PC-3 (cell line): Measurements from ENCODE around the gene RGS8. TPM values are rescaled to one million over a fixed set of nuclear protein-coding genes. Genes with fewer than 3 reads are reported as not detected.

Experiments used
- ATAC-seq: fragments of 200-7000 bp; cut with Tn5 transposase; 2 replicates; pipeline ENCODE4 v1.9.1; 2020; ENCODE audit warnings: mild to moderate bottlenecking, moderate library complexity
- BruUV-seq: library from RNA; stranded (reverse); fragments of 400-500 nt; replicated peaks from 2 replicates; lab custom pipeline; 2021; lab: Mats Ljungman, UMichigan
- CTCF ChIA-PET: fragments of 300-600 bp; sonication (Branson Sonifier 250); formaldehyde crosslinking; loops from one replicate; lab custom pipeline; 2022; ENCODE audit warnings: antibody characterized with exemption; lab: Charles Lee
- POLR2A ChIA-PET: fragments of 300-600 bp; sonication (Branson Sonifier 250); formaldehyde crosslinking; loops from one replicate; lab custom pipeline; 2022; ENCODE audit warnings: antibody characterized with exemption; ENCODE audit not compliant: unreplicated experiment; lab: Charles Lee
- DNase-seq: peaks from one replicate; pipeline ENCODE4 v3.0.0-alpha.2; 2015
- H2AFZ ChIP-seq: fragments of 300-600 bp; sonication (generic); 2 replicates; pipeline ENCODE4 v1.6.0; 2016; ENCODE audit warnings: antibody characterized with exemption, low read length
- H3F3A ChIP-seq: fragments of 300-600 bp; sonication (generic); one replicate; pipeline ENCODE4 v1.6.0; 2017; ENCODE audit warnings: antibody characterized with exemption, low read length, control low read depth, mild to moderate bottlenecking; ENCODE audit not compliant: unreplicated experiment
- H3K27ac ChIP-seq: fragments of 300-600 bp; sonication (generic); 2 replicates; pipeline ENCODE4 v1.5.1; 2016; ENCODE audit warnings: mild to moderate bottlenecking, low read length
- H3K27me3 ChIP-seq: fragments of 300-600 bp; sonication (generic); 2 replicates; pipeline ENCODE4 v1.6.1; 2016; ENCODE audit warnings: low read length, mixed read lengths
- H3K36me3 ChIP-seq: fragments of 300-600 bp; sonication (generic); 2 replicates; pipeline ENCODE4 v1.6.1; 2016; ENCODE audit warnings: low read depth, mixed run types, low read length, mixed read lengths
- H3K4me1 ChIP-seq: fragments of 300-600 bp; sonication (generic); 2 replicates; pipeline ENCODE4 v1.5.1; 2016; ENCODE audit warnings: low read length; ENCODE audit not compliant: insufficient read depth
- H3K4me2 ChIP-seq: fragments of 300-600 bp; sonication (generic); 2 replicates; pipeline ENCODE4 v1.6.0; 2016; ENCODE audit warnings: low read length
- H3K4me3 ChIP-seq: fragments of 300-600 bp; sonication (generic); 2 replicates; pipeline ENCODE4 v1.5.1; 2016; ENCODE audit warnings: mild to moderate bottlenecking, low read length, mixed read lengths
- H3K79me2 ChIP-seq: fragments of 300-600 bp; sonication (generic); 2 replicates; pipeline ENCODE4 v1.6.1; 2017; ENCODE audit warnings: low read length, mixed read lengths
- H3K9ac ChIP-seq: fragments of 300-600 bp; sonication (generic); 2 replicates; pipeline ENCODE4 v1.6.0; 2016; ENCODE audit warnings: mild to moderate bottlenecking, low read length
- H3K9me2 ChIP-seq: fragments of 300-600 bp; sonication (generic); replicated peaks from 2 replicates; pipeline ENCODE4 v1.6.1; 2016; ENCODE audit warnings: mixed run types, low read length, mixed read lengths
- H3K9me3 ChIP-seq: fragments of 300-600 bp; sonication (generic); 2 replicates; pipeline ENCODE4 v1.6.1; 2016; ENCODE audit warnings: low read length, mixed read lengths
- H4K20me1 ChIP-seq: fragments of 300-600 bp; sonication (generic); 2 replicates; pipeline ENCODE4 v1.6.1; 2016; ENCODE audit warnings: low read length, mixed read lengths
- EZH2 ChIP-seq: fragments of 300-600 bp; sonication (generic); IDR thresholded peaks from one replicate; pipeline ENCODE4 v1.6.1; 2017; ENCODE audit warnings: antibody characterized with exemption, mild to moderate bottlenecking, low read length; ENCODE audit not compliant: unreplicated experiment
- EZH2phosphoT487 ChIP-seq: fragments of 300-600 bp; sonication (generic); IDR thresholded peaks from 2 replicates; pipeline ENCODE4 v1.6.1; 2018; ENCODE audit warnings: mild to moderate bottlenecking, antibody characterized with exemption, low read length, borderline replicate concordance
- intact Hi-C: fragments of 100-400 bp; cut with micrococcal nuclease; formaldehyde crosslinking; loops from 2 replicates; pipeline ENCODE4 v1.9.0; 2023
- total RNA-seq: library from RNA; depleted of rRNA; stranded (reverse); fragments of >200 nt; gene quantifications from 2 replicates; pipeline ENCODE4 v1.2.3, GENCODE V29; 2014
- TF ChIP-seq, protein P1 (sequence below): fragments of 300-600 bp; sonication (generic); conservative IDR thresholded peaks from 2 replicates; pipeline ENCODE4 v1.5.1; 2017; ENCODE audit warnings: antibody characterized with exemption, low read depth, mild to moderate bottlenecking, low read length

RGS8 gene
- total RNA-seq, 1 experiment from 2014 or later, result not detected

GRCh38 chr1:182690886-182691443, 6.6 kb upstream of the RGS8 start:
- ATAC-seq (no peak), DNase-seq (no peak)
- H3F3A ChIP-seq, result no peaks in the 10 kb centered on the region
- BruUV-seq, result no TSS peak
- no peaks in the 10 kb centered on the region for H4K20me1 ChIP-seq
- TF ChIP-seq, protein P1, sequence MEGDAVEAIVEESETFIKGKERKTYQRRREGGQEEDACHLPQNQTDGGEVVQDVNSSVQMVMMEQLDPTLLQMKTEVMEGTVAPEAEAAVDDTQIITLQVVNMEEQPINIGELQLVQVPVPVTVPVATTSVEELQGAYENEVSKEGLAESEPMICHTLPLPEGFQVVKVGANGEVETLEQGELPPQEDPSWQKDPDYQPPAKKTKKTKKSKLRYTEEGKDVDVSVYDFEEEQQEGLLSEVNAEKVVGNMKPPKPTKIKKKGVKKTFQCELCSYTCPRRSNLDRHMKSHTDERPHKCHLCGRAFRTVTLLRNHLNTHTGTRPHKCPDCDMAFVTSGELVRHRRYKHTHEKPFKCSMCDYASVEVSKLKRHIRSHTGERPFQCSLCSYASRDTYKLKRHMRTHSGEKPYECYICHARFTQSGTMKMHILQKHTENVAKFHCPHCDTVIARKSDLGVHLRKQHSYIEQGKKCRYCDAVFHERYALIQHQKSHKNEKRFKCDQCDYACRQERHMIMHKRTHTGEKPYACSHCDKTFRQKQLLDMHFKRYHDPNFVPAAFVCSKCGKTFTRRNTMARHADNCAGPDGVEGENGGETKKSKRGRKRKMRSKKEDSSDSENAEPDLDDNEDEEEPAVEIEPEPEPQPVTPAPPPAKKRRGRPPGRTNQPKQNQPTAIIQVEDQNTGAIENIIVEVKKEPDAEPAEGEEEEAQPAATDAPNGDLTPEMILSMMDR, result no peak
- no peak for TF ChIP-seq EZH2phosphoT487
- TF ChIP-seq EZH2, result no peak
- H3K4me1 ChIP-seq, result peaks cover 21% of the 10 kb centered on the region
- H3K27me3 ChIP-seq, result no peaks in the 10 kb centered on the region
- ChIA-PET CTCF (no interaction called here), POLR2A (no interaction called here)
- no peak overlapping the region for H3K4me3 ChIP-seq
- H3K9ac ChIP-seq, result no peak overlapping the region
- intact Hi-C loops, result no loop called here
- no peak overlapping the region for H3K27ac ChIP-seq
- no peak overlapping the region for H3K4me2 ChIP-seq
- no peaks in the 10 kb centered on the region for H3K79me2 ChIP-seq
- H3K9me3 ChIP-seq, result no peaks in the 10 kb centered on the region
- H3K9me2 ChIP-seq, result no peaks in the 10 kb centered on the region
- H3K36me3 ChIP-seq, result no peaks in the 10 kb centered on the region
- H2AFZ ChIP-seq, result no peak overlapping the region

DNA sequence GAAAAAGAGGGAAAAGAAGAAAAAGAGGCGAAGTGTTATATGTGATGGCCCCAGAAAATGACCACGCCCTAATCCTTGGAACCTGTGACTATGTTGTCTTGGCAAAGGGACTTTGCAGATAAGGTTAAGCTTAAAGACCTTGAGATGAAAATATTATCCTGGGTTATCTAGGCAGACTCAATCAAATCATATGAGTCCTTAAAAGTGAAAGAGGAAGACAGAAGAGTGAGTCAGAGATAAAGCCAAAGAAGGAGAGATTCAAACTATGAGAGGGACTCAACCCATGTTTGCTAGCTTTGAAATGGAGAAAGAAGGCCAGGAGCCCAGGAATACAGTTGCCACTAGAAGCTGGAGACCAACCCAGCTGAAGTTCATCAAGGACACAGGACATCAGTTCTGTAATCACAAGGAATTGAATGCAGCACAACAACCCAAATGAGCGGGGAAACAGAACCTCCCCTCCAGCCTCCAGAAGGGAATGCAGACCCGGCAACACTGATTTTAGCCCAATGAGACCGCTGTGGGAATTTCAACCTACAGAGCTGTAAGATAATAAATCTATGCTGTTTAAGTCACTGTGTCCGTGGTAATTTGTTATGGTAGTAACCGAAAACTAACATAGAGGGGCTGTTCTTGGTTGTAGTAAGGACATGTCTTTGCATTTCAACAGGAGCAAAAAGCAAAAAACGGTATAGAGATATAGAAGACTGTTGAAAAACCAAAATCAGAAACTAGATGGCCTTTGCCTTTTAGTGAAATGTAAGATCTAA, 4.2 kb upstream of the RGS8 start:
- H3K9me3 ChIP-seq, result no peaks in the 10 kb centered on the region
- no peaks in the 10 kb centered on the region for H3K36me3 ChIP-seq
- no peak overlapping the region for H2AFZ ChIP-seq
- CTCF ChIA-PET, result no interaction called here
- H3K4me1 ChIP-seq, result peaks cover 22% of the 10 kb centered on the region
- H3K4me2 ChIP-seq, result no peak overlapping the region
- no peaks in the 10 kb centered on the region for H3K9me2 ChIP-seq
- H3K27ac ChIP-seq, result no peak overlapping the region
- BruUV-seq, result no TSS peak
- no peaks in the 10 kb centered on the region for H3K27me3 ChIP-seq
- intact Hi-C loops, result no loop called here
- no peaks in the 10 kb centered on the region for H4K20me1 ChIP-seq
- no peak overlapping the region for H3K4me3 ChIP-seq
- POLR2A ChIA-PET, result no interaction called here
- no peaks in the 10 kb centered on the region for H3F3A ChIP-seq
- DNase-seq, result no peak
- H3K79me2 ChIP-seq, result no peaks in the 10 kb centered on the region
- ATAC-seq, result no peak
- TF ChIP-seq EZH2 (no peak), EZH2phosphoT487 (no peak)
- TF ChIP-seq, protein P1, result no peak
- H3K9ac ChIP-seq, result no peak overlapping the region

DNA sequence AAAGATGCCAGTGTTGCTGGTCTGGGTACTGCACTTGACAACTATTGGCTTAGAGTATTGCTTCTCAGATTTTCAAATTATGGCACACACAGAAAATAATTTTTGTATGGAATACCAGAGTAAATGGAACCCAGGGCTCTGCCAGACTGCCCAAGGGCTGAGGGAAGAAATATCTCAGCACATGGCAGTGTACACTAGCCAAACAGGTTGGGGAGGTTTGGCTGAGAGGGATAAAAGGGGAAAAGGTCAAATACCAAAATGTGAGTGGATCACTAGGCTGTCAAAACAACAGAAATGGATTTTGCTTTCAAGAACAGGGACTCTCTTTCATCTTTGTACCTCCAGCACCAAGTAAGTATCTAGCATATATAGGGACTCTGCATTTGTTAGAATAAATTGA, 3.0 kb upstream of the RGS8 start:
- TF ChIP-seq, protein P1, result no peak
- TF ChIP-seq EZH2, result no peak
- TF ChIP-seq EZH2phosphoT487, result no peak
- Histone ChIP-seq H3K27ac (no peak overlapping the region), H3K4me1 (peaks cover 27% of the 10 kb centered on the region), H3K79me2 (no peaks in the 10 kb centered on the region), H3K36me3 (no peaks in the 10 kb centered on the region), H3K27me3 (no peaks in the 10 kb centered on the region), H3K4me3 (no peak overlapping the region), H3K9me2 (no peaks in the 10 kb centered on the region), H3K9ac (no peak overlapping the region), H3F3A (no peaks in the 10 kb centered on the region), H4K20me1 (no peaks in the 10 kb centered on the region), H3K9me3 (no peaks in the 10 kb centered on the region), H3K4me2 (peak overlapping the region; percentile 24), H2AFZ (no peak overlapping the region)
- no TSS peak for BruUV-seq
- DNase-seq (peak; percentile 73), ATAC-seq (no peak; the same call in 1 of the 2 replicates)
- CTCF ChIA-PET, result no interaction called here
- intact Hi-C loops, result no loop called here
- POLR2A ChIA-PET, result no interaction called here
